Fibroblast of the aortic adventitia (primary cell): Measurements from ENCODE around the gene SMNDC1. TPM values are rescaled to one million over a fixed set of nuclear protein-coding genes. Genes with fewer than 3 reads are reported as not detected.

ENCODE experiments used
- DNase-seq: peaks from one replicate; pipeline ENCODE4 v3.0.0-alpha.2; 2010; ENCODE audit warnings: low read depth
- H3K4me3 ChIP-seq: 2 replicates; pipeline ENCODE4 v1.5.1; 2011; ENCODE audit warnings: low read depth, mild to moderate bottlenecking, control low read depth, low read length, moderate library complexity
- CTCF ChIP-seq: IDR thresholded peaks from 2 replicates; pipeline ENCODE4 v1.5.1; 2011; ENCODE audit warnings: mild to moderate bottlenecking, low read length, control low read depth, inconsistent platforms; ENCODE audit not compliant: insufficient read depth
- total RNA-seq: library from RNA; depleted of rRNA; stranded (reverse); fragments of >200 nt; gene quantifications from 2 replicates; pipeline ENCODE4 v1.2.3, GENCODE V29; 2012; ENCODE audit warnings: low replicate concordance

Gene SMNDC1
- total RNA-seq, 1 donor: 8.9 TPM

GRCh38 chr10:110241841-110242240 is 62.9 kb downstream of the SMNDC1 start:
- TF ChIP-seq CTCF: no peak
- H3K4me3 ChIP-seq: no peak overlapping the region
- DNase-seq: no peak

- H3K4me3 ChIP-seq: no peak overlapping the region
- TF ChIP-seq CTCF: no peak
- DNase-seq: no peak
Observed at GRCh38 chr10:110241407-110241806, 63.3 kb downstream of the SMNDC1 start.

Other genes with a start within 250 kb of the SMNDC1 start
- gene MXI1, start 97.3 kb downstream of the SMNDC1 start, total RNA-seq: 20.3 and 32.7 TPM in 2 replicates
- 4.1 and 21.6 TPM in 2 replicates for gene DUSP5, start 193.0 kb upstream of the SMNDC1 start, total RNA-seq